GM19468 (cell line): ENCODE data around the gene UCK1.
A peak's percentile ranks its signal among the peaks of the same experiment; 100 is the strongest.

Experiments
- ATAC-seq: cut with Tn5 transposase; IDR thresholded peaks from one replicate; pipeline ENCODE4 v1.9.1; 2021; ENCODE audit warnings: mild to moderate bottlenecking, moderate library complexity, moderate number of reproducible peaks; ENCODE audit not compliant: unreplicated experiment; ENCODE audit errors: extremely low read depth

Gene UCK1

GRCh38 chr9:131530920-131531832 lies at the start of gene UCK1:
UCK1 (minus strand) TSS chr9:131531263; CDS start chr9:131531174, 89 bp downstream.
- ATAC-seq: peak; percentile 17

DNA sequence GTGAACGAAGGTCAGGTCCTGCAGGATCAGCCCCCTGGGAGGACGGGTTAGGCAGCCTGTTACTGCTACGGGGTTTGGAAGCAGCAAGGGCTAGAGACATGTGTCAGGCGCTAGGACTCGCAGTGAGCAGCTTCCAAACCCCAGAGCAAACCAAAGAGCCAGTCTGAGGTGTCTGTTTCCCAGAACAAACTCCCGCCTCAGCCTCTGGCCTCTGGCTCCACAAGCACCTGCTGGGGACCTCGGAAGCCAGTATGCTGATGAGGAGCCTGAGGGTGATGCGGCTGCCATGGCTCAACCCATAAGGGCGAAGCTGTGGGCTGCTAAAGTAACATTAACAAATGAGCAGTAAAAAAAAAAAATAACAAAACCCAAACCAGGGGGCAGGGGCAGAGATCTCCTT lies 49.3 kb upstream of the UCK1 start:
- no peak for ATAC-seq

GRCh38 chr9:131579789-131580211 lies 48.7 kb upstream of the UCK1 start:
- no peak for ATAC-seq

- no peak for ATAC-seq
These were observed 47.9 kb upstream of the UCK1 start for GRCh38 chr9:131578731-131579504.

- ATAC-seq: no peak
These were observed 47.0 kb upstream of the UCK1 start for GRCh38 chr9:131578021-131578420.

DNA sequence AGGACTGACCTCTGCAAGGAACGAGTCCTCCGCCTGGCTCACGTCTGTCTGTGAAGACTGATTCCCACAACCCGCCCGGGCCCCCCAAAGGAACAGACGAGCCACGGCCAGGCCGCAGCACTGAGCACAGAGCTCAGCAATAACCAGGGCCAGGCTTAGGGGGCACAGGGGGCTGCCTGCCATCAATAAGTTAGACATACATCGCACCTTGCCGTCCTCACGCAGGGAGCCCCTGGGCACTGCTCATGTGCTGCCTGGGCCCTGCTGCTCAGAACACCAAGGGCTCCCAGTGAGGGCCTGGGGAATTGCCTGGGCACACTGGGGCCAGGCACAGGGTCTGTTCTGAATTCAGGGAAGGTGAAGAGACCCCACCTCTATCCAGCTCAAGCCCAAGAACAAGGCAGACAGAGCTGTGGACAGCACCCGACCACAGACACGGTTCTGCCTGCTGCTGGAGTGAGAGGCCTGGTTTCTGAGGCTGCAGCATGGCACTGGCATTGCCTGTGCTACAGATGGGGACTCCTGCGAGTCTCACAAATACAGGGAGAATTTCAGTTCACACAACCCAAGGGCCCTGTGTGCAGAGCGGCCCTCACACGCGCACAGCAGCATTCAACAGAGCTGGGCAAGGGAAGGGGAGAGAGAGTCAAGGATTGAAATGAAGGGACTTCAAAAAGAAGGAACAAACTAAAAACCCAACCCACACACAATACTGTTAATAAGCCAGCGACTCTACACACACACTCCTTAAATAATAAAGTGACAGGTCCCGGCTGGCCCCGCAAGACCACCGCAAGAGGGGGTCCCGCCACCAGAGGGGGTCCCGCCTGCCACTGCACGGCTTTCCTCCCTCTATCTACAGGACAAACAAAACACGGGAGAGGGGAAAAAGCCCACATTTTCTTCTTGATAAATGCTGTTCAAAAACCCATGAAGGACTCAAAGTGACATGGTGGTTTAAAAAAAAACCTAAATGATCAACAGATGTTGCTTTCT lies 46.2 kb upstream of the UCK1 start:
- no peak for ATAC-seq

DNA sequence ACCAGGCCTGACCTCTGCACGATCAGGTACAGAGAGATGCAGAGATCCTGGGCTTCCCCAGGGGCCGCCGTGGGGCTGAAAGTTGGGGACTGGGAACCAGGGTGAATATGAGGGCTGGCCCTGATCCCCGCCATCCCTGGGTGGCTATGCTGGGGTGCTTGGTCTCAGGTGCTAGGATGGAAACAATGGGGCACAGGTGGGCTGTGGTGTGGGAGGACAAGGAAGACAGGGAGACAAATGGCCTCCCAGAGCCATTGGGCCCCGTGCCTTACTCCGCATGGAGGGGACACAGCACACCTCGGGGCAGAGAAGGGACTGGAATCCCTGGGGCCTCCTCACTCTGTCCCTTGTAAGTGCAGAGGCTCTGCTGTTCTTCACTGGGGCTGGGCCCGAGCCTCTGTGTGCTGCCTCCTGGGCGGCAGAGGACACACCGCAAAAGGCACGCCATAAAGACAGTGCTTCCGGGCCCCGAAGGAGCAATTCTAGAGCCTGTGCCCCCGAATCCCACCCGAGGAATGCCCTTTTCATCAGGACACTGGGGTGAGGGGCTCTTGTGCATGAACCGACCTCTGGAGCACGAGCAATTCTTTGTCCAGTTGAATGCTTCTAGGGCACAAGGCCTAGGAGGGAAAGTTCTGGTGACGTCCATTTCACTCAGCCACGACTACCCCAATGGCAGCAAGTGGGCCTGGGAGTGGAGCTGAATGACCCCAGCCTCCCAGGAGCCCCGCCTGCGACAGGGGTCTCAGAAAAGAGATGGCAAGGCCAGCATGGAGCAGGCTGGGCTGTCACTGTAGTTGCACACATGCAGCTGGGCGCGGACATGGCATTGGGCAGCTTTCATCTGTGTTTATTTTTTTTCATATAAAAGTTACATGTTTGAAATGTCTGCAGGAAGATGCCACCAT lies 45.1 kb upstream of the UCK1 start:
- no peak for ATAC-seq

GRCh38 chr9:131574730-131575640 lies 43.9 kb upstream of the UCK1 start:
- ATAC-seq: no peak

DNA sequence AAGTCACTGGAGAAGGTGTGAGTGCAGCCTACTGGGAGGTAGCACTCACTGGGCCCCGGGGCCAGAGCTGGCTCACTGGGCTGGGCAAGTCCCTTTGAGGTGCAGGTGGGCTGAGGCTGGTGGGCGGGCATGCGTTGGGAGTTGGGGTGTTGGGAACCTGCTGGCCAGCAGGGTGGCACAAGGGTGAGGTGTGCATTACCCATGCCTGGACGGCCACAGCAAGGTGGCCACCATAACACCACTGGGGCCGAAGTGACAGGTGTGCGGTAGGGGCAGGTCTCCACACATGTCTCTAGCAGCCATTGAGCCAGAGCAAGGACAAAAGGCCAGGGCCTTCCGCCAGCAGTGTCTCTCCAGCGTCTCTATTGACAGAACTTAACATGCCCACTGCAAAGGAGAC lies 36.8 kb upstream of the UCK1 start:
- ATAC-seq: no peak

DNA sequence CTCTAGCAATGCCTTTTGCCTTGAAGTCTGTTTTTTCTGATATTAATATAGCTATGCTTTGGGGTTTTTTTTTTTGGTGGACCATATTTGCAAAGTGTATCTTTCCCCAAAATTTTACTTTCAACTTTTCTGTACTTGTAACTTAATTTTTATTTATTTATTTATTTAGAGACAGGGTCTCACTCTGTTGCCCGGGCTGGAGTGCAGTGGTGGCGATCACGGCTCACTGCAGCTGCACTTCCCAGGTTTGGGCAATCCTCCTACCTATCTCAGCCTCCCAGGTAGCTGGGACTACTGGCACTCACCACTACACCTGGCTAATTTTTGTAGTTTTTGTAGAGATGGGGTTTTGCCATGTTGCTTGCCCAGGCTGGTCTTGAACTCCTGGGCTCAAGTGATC lies 35.1 kb upstream of the UCK1 start:
- ATAC-seq: no peak

DNA sequence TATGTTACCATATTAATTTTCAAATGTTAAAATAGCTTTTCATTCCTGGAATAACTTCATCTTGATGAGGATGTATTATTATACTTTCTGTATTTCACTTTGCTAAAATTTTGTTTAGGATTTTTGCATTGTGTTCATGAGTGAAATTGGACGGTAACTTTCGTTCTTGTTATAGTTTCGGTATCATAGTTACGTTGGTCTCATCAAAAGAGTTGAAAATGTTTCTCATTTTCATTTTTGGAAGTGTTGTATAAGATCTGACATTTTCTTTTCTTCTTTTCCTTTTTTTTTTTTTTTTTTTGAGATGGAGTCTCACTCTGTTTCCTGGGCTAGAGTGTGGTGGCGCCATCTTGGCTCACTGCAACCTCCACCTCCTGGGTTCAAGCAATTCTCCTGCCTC lies 34.3 kb upstream of the UCK1 start:
- ATAC-seq: no peak

GRCh38 chr9:131562032-131562959 lies 31.2 kb upstream of the UCK1 start:
- no peak for ATAC-seq

GRCh38 chr9:131559421-131560000 lies 28.4 kb upstream of the UCK1 start:
- no peak for ATAC-seq

DNA sequence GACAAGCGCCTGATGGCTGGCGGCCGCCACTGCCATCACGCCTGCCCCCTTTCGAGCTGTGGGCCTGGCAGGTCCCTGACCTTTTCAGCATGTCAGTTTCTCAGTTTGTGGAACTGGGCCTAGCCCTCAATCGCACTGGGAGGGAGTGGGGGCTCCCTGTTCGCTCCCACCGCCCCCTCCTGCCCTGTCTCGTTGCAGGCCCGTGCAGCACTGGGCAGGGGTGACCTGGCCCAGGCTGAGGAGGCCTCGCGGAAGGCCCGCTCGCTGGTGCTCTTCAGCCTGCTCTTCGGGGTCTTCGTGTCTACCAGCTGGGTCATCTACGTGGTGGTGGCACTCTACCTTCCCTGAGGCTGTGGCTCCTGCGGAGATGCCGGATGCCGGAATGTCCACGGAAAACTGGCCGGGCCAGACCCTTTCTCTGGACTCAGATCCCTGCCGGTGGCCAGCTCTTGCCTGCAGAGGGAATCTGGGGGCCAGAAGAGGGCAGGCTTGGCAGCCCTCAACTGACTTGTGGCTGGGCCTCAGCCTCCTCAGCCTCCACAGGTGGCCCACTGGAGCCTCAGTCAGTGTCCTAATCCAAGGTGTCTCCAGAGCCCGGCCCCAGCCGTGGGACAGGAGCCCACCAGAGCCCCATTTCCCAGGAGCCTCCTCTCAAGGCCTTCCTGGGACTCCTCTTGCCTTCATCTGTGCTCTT lies 26.9 kb upstream of the UCK1 start:
- ATAC-seq: no peak

- no peak for ATAC-seq
These were observed 25.0 kb upstream of the UCK1 start for GRCh38 chr9:131555841-131556673.
